GM13976 (cell line): Measurements from ENCODE around the gene PODXL2.

ENCODE experiments used
- DNase-seq: peaks from one replicate; pipeline ENCODE4 v3.0.0; 2012; ENCODE audit warnings: low spot score
- in situ Hi-C: fragments of 300-500 bp; cut with MboI; formaldehyde crosslinking; loops from one replicate; pipeline ENCODE4 v1.12.0; 2022; ENCODE audit warnings: low sequenced_read_pairs, mixed read lengths, inconsistent platforms; ENCODE audit not compliant: unreplicated experiment
- TF ChIP-seq, protein P1 (sequence below): IDR thresholded peaks from 2 replicates; pipeline ENCODE4 v1.5.1; 2012; ENCODE audit warnings: borderline replicate concordance, mild to moderate bottlenecking; ENCODE audit not compliant: insufficient read depth; ENCODE audit errors: extremely low read depth, missing control alignments, control extremely low read depth

Gene PODXL2

DNA sequence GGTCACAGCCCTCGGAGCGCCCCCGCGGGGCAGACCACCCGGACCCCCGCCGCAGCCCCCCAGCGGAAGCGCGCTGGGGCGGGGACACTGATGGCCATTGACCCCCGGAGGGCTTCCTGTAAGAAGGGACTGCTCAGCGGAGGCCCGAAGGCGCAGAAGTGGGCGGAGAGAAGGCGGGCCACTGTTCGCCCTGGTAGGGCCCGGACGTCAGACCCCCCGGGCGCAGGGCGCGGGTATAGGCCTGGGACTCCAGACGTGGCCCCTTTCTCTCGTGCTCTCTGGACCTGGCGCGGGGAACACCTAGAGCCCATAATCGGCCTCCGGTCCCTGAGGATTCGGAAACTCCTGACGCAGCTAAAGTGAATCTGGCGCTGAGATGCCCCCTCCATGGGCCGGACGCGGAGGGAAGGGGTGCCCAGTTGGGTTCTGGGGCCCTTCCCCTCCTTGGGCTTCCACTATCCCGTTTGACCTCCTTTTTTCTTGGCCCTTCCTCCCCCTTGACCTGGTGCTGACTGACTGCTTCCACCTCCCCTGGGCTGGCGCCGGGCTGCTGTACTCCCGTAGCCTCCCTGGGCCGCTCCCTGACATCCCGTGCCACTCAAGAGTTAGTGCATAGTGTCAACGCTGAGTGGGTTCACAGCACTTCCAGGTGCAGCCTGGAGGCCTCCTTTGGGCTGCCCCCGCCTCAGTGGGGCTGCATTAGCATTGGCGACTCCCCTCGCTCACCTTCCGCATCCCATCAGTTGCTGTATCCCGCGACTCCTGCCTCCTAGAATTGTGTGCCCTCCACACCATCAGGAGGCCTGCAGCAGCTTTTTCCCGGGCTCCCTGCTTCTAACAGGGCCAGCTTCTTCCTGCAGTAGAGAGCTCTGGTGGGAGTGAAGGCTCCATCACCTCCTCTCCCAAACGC, 44.5 kb downstream of the PODXL2 start:
- DNase-seq = peak; percentile 66
- TF ChIP-seq, protein P1, sequence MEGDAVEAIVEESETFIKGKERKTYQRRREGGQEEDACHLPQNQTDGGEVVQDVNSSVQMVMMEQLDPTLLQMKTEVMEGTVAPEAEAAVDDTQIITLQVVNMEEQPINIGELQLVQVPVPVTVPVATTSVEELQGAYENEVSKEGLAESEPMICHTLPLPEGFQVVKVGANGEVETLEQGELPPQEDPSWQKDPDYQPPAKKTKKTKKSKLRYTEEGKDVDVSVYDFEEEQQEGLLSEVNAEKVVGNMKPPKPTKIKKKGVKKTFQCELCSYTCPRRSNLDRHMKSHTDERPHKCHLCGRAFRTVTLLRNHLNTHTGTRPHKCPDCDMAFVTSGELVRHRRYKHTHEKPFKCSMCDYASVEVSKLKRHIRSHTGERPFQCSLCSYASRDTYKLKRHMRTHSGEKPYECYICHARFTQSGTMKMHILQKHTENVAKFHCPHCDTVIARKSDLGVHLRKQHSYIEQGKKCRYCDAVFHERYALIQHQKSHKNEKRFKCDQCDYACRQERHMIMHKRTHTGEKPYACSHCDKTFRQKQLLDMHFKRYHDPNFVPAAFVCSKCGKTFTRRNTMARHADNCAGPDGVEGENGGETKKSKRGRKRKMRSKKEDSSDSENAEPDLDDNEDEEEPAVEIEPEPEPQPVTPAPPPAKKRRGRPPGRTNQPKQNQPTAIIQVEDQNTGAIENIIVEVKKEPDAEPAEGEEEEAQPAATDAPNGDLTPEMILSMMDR = no peak
- in situ Hi-C loops = no loop called here

DNA sequence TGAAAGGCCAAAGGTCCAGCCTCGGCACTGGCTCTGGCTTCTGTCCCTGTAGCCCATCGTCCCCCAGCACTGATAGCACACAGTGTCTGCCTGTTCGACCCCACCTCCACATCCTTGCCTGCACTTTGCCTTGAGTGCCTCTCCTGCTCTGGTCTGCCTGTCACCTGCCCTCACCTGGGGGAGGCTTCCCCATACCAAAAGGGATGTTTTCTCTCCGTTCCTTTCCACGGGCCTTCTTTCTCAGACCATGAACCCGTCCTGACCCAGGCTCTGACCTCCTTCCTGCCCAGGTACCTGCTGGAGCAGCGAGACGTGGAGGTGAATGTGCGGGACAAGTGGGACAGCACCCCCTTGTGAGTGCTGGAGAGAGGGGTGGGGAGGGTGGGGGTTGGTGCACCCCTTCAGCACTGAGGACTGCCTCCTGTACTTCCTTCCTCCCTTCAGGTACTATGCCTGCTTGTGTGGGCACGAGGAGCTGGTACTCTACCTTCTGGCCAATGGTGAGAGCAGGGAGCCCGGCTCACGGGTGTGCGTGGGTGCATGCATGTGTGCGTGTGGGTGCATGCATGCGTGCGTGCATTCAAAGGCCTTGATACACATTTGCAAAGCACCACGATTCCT, 45.2 kb downstream of the PODXL2 start:
- in situ Hi-C loops = no loop called here
- no peak for DNase-seq
- TF ChIP-seq, protein P1 = no peak

DNA sequence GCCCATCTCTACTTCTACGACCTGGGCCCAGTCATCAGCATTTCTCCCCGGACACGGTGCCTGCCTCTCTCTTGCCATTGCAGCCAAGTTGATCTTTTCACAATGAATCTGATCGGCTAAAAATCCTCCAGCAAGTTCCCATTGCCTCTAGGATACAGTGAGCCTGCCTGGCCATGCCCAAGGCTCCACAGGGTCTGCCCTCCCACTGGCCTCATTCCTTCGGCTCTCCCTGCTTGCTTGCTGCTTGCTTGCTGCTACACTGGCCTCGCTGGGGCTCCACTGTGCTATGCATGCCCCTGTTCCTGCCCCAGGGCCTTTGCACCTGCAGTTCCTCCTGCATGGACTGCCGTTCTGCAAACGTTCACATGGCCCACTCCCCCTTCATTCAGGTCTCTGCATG, 45.8 kb downstream of the PODXL2 start:
- no peak for DNase-seq
- TF ChIP-seq, protein P1 = no peak
- in situ Hi-C loops = no loop called here

DNA sequence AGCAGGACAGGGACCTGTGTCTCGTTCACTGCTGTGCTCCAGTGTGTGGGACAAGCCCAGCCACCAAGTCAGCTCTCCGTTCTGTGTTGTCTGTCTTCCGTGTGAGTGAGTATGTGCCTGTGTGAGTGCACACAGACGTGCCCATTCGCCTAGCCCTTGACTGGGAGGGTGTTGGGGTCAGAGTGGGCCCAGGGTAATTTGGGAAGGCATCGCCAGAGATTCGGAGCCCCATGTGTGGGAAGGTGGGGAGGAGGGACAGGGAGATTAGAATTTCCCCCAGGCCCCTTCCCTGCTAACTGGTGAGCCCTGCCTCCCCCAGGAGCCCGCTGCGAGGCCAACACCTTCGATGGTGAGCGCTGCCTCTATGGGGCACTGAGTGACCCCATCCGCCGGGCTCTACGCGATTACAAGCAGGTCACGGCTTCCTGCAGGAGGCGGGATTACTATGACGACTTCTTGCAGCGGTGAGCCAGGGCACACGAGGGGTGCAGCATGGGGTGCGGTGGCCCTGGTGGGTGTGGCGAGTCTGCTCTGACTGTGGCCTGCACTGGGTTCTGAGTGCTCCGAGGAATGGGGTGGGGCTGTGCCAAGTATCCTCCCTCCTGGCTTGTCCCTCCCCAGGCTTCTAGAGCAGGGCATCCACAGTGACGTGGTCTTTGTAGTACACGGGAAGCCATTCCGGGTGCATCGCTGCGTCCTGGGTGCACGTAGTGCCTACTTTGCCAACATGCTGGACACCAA, 46.8 kb downstream of the PODXL2 start:
- TF ChIP-seq, protein P1 = no peak
- no peak for DNase-seq
- in situ Hi-C loops = no loop called here

- in situ Hi-C loops = no loop called here
- TF ChIP-seq, protein P1 = no peak
- DNase-seq = no peak
Observed at GRCh38 chr3:127676456-127676855, 47.5 kb downstream of the PODXL2 start.

GRCh38 chr3:127676921-127677351, 48.0 kb downstream of the PODXL2 start:
- TF ChIP-seq, protein P1 = no peak
- DNase-seq = no peak
- in situ Hi-C loops = no loop called here
